HG02938 (cell line): Measurements from ENCODE around the gene MYO3B.

ENCODE experiments used
- ATAC-seq: cut with Tn5 transposase; IDR thresholded peaks from one replicate; pipeline ENCODE4 v1.9.1; 2021; ENCODE audit warnings: mild to moderate bottlenecking, moderate library complexity; ENCODE audit not compliant: unreplicated experiment

MYO3B gene

GRCh38 chr2:170362871-170363631, 185.1 kb downstream of the MYO3B start:
- ATAC-seq = no peak

- no peak for ATAC-seq
These were observed 187.1 kb downstream of the MYO3B start for GRCh38 chr2:170365003-170365402.

GRCh38 chr2:170365686-170366085, 187.7 kb downstream of the MYO3B start:
- no peak for ATAC-seq

- no peak for ATAC-seq
These were observed 190.4 kb downstream of the MYO3B start for GRCh38 chr2:170368370-170368769.

- no peak for ATAC-seq
These were observed 191.3 kb downstream of the MYO3B start for GRCh38 chr2:170369228-170369627.

GRCh38 chr2:170369894-170370293, 191.9 kb downstream of the MYO3B start:
- ATAC-seq = no peak

- ATAC-seq = no peak
These were observed 193.5 kb downstream of the MYO3B start for GRCh38 chr2:170371231-170371998.

- no peak for ATAC-seq
These were observed 197.2 kb downstream of the MYO3B start for GRCh38 chr2:170375192-170375591.

GRCh38 chr2:170377500-170378207, 199.7 kb downstream of the MYO3B start:
- no peak for ATAC-seq

- no peak for ATAC-seq
These were observed 202.3 kb downstream of the MYO3B start for GRCh38 chr2:170380267-170380666.

GRCh38 chr2:170381678-170382077, 203.7 kb downstream of the MYO3B start:
- ATAC-seq = no peak

- ATAC-seq = no peak
These were observed 208.6 kb downstream of the MYO3B start for GRCh38 chr2:170386554-170386953.

GRCh38 chr2:170391018-170391417, 213.1 kb downstream of the MYO3B start:
- no peak for ATAC-seq

- ATAC-seq = no peak
These were observed 213.8 kb downstream of the MYO3B start for GRCh38 chr2:170391697-170392096.

- no peak for ATAC-seq
These were observed 216.0 kb downstream of the MYO3B start for GRCh38 chr2:170393861-170394498.

- no peak for ATAC-seq
These were observed 216.9 kb downstream of the MYO3B start for GRCh38 chr2:170394641-170395387.

- ATAC-seq = no peak
These were observed 219.0 kb downstream of the MYO3B start for GRCh38 chr2:170396799-170397459.

GRCh38 chr2:170401187-170401586, 223.2 kb downstream of the MYO3B start:
- ATAC-seq = no peak

- ATAC-seq = no peak
These were observed 226.9 kb downstream of the MYO3B start for GRCh38 chr2:170404846-170405245.

- ATAC-seq = no peak
These were observed 227.4 kb downstream of the MYO3B start for GRCh38 chr2:170405326-170405725.
